Endodermal cell (in vitro differentiated cells): Measurements from ENCODE around the gene SPDYE4. TPM values are rescaled to one million over a fixed set of nuclear protein-coding genes. Genes with fewer than 3 reads are reported as not detected.

Experiments used
- DNase-seq: peaks from one replicate; pipeline ENCODE4 v3.0.0-alpha.2; 2017
- H3K27ac ChIP-seq: 2 replicates; pipeline ENCODE4 v1.5.1; 2013; ENCODE audit warnings: mild to moderate bottlenecking, low read depth, low read length, moderate library complexity
- H3K27me3 ChIP-seq: 2 replicates; pipeline ENCODE4 v1.6.1; 2013; ENCODE audit warnings: mild to moderate bottlenecking, low read length, moderate library complexity; ENCODE audit not compliant: insufficient read depth, control insufficient read depth, poor library complexity, severe bottlenecking
- H3K36me3 ChIP-seq: 2 replicates; pipeline ENCODE4 v1.7.0; 2013; ENCODE audit warnings: mild to moderate bottlenecking, low read length, moderate library complexity; ENCODE audit not compliant: control insufficient read depth, insufficient read depth
- H3K4me1 ChIP-seq: one replicate; pipeline ENCODE4 v1.7.0; 2013; ENCODE audit warnings: low read length; ENCODE audit not compliant: control insufficient read depth, insufficient read depth
- H3K4me3 ChIP-seq: 2 replicates; pipeline ENCODE4 v1.5.1; 2013; ENCODE audit warnings: mild to moderate bottlenecking, low read length, moderate library complexity
- H3K9ac ChIP-seq: 2 replicates; pipeline ENCODE4 v1.6.1; 2013; ENCODE audit warnings: mild to moderate bottlenecking, low read length, moderate library complexity; ENCODE audit not compliant: poor library complexity, severe bottlenecking; ENCODE audit errors: extremely low read depth
- H3K9me3 ChIP-seq: 2 replicates; pipeline ENCODE4 v1.6.1; 2013; ENCODE audit warnings: mild to moderate bottlenecking, low read length, moderate library complexity; ENCODE audit not compliant: control insufficient read depth
- H3K27ac Mint-ChIP-seq: 2 replicates; pipeline ENCODE4 v1.8.0; 2020; ENCODE audit warnings: mixed read lengths
- H3K27me3 Mint-ChIP-seq: 2 replicates; pipeline ENCODE4 v1.8.0; 2021; ENCODE audit warnings: mild to moderate bottlenecking, mixed read lengths; ENCODE audit not compliant: insufficient read depth
- H3K36me3 Mint-ChIP-seq: 2 replicates; pipeline ENCODE4 v1.8.0; 2020; ENCODE audit warnings: low read depth, mixed read lengths
- H3K4me1 Mint-ChIP-seq: 2 replicates; pipeline ENCODE4 v1.8.0; 2020; ENCODE audit warnings: mixed read lengths
- H3K4me3 Mint-ChIP-seq: 2 replicates; pipeline ENCODE4 v1.8.0; 2020; ENCODE audit warnings: mild to moderate bottlenecking, moderate library complexity, mixed read lengths
- H3K9me3 Mint-ChIP-seq: 2 replicates; pipeline ENCODE4 v1.8.0; 2020; ENCODE audit warnings: mild to moderate bottlenecking, mixed read lengths
- WGBS, 2 experiments: methylation state at CpG; one replicate each; pipeline versions ENCODE4 v1.1.5 to v1.1.7; 2013; ENCODE audit warnings: missing lambda C conversion rate in 2 of 2, mixed read lengths in 1 of 2; ENCODE audit not compliant: insufficient coverage in 1 of 2, insufficient read length in 1 of 2; 5-methylcytosine and 5-hydroxymethylcytosine counted together
- total RNA-seq, 2 donors: library from RNA; stranded (reverse); fragmentation: NEBNext Ultra II Directional in 1 of 2; extraction: Animal tissue kit (Norgen Biotek cat#: 25700) in 1 of 2; gene quantifications; 2 replicates in 1 of 2; 3 replicates in 1 of 2; pipeline ENCODE4 v1.2.1, GENCODE V29; 2021
- TF ChIP-seq, protein P1 (sequence below): fragments of 200-600 bp; sonication (generic); conservative IDR thresholded peaks from 2 replicates; pipeline ENCODE4 v1.5.0; 2021; ENCODE audit warnings: antibody characterized with exemption, mild to moderate bottlenecking

The SPDYE4 gene
- total RNA-seq, 2 donors from 2014 or later, result not detected

DNA sequence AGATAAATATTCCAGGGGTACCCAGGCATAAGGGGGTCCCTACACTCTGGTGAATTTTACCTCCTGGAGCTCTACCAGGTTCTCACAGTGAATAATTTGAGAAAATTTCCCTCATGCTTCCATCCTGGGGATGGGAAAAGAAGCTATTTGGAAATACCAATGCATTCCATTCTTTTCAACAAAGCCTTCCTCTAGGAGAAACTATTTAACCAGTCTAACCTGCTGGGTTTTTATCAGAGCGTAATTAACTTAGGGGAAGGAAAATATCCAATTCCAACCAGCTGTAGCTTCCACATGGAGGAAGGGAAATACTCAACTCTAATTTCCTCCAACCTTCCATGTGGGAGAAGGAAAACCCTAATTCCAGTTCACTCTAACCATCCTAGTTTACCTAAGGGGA, 23.8 kb upstream of the SPDYE4 start:
- no peaks in the 10 kb centered on the region for H3K36me3 ChIP-seq
- Mint-ChIP-seq H3K4me3 (no peak overlapping the region), H3K27ac (no peak overlapping the region), H3K4me1 (peaks cover 9% of the 10 kb centered on the region), H3K27me3 (no peaks in the 10 kb centered on the region), H3K9me3 (peaks cover 5% of the 10 kb centered on the region), H3K36me3 (no peaks in the 10 kb centered on the region)
- TF ChIP-seq, protein P1, sequence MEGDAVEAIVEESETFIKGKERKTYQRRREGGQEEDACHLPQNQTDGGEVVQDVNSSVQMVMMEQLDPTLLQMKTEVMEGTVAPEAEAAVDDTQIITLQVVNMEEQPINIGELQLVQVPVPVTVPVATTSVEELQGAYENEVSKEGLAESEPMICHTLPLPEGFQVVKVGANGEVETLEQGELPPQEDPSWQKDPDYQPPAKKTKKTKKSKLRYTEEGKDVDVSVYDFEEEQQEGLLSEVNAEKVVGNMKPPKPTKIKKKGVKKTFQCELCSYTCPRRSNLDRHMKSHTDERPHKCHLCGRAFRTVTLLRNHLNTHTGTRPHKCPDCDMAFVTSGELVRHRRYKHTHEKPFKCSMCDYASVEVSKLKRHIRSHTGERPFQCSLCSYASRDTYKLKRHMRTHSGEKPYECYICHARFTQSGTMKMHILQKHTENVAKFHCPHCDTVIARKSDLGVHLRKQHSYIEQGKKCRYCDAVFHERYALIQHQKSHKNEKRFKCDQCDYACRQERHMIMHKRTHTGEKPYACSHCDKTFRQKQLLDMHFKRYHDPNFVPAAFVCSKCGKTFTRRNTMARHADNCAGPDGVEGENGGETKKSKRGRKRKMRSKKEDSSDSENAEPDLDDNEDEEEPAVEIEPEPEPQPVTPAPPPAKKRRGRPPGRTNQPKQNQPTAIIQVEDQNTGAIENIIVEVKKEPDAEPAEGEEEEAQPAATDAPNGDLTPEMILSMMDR, result no peak
- DNase-seq, result no peak
- no peaks in the 10 kb centered on the region for H3K9me3 ChIP-seq
- H3K9ac ChIP-seq, result no peak overlapping the region
- peak overlapping the region; percentile 1 for H3K4me3 ChIP-seq
- 91% methylated on average over 1 of the region's 1 CpG; no CpG with 5 or more reads in 1 of the 2 experiments for WGBS, 2 experiments
- H3K27ac ChIP-seq, result no peak overlapping the region
- H3K4me1 ChIP-seq, result no peaks in the 10 kb centered on the region
- H3K27me3 ChIP-seq, result no peaks in the 10 kb centered on the region

GRCh38 chr17:8781776-8782175, 23.4 kb upstream of the SPDYE4 start:
- H3K27me3 ChIP-seq, result no peaks in the 10 kb centered on the region
- DNase-seq, result no peak
- H3K4me1 ChIP-seq, result no peaks in the 10 kb centered on the region
- WGBS, 2 experiments, result 93 to 96% methylated on average over 4 of the region's 4 CpGs
- Mint-ChIP-seq H3K27ac (no peak overlapping the region), H3K27me3 (no peaks in the 10 kb centered on the region), H3K36me3 (no peaks in the 10 kb centered on the region), H3K4me1 (peaks cover 9% of the 10 kb centered on the region), H3K9me3 (peaks cover 5% of the 10 kb centered on the region), H3K4me3 (no peak overlapping the region)
- H3K4me3 ChIP-seq, result peak overlapping the region; percentile 1
- H3K27ac ChIP-seq, result no peak overlapping the region
- TF ChIP-seq, protein P1, result no peak
- no peaks in the 10 kb centered on the region for H3K9me3 ChIP-seq
- no peak overlapping the region for H3K9ac ChIP-seq
- H3K36me3 ChIP-seq, result no peaks in the 10 kb centered on the region

GRCh38 chr17:8776881-8777280, 18.5 kb upstream of the SPDYE4 start:
- H3K4me1 ChIP-seq, result no peaks in the 10 kb centered on the region
- WGBS, 2 experiments, result no CpG with 5 or more reads among the region's 1 CpG
- H3K27ac ChIP-seq, result no peak overlapping the region
- H3K9ac ChIP-seq, result no peak overlapping the region
- Mint-ChIP-seq H3K36me3 (no peaks in the 10 kb centered on the region), H3K4me3 (no peak overlapping the region), H3K9me3 (no peaks in the 10 kb centered on the region), H3K4me1 (peaks cover 4% of the 10 kb centered on the region), H3K27ac (no peak overlapping the region), H3K27me3 (no peaks in the 10 kb centered on the region)
- H3K27me3 ChIP-seq, result no peaks in the 10 kb centered on the region
- no peaks in the 10 kb centered on the region for H3K36me3 ChIP-seq
- H3K9me3 ChIP-seq, result no peaks in the 10 kb centered on the region
- TF ChIP-seq, protein P1, result no peak
- no peak for DNase-seq
- H3K4me3 ChIP-seq, result no peak overlapping the region
